IPS-11a (cell line): ENCODE data around the gene CAMSAP3.

Experiments used
- H3K4me3 ChIP-seq: one replicate; pipeline ENCODE4 v1.5.1; 2013; ENCODE audit warnings: low read depth, low read length, control low read depth

The CAMSAP3 gene

DNA sequence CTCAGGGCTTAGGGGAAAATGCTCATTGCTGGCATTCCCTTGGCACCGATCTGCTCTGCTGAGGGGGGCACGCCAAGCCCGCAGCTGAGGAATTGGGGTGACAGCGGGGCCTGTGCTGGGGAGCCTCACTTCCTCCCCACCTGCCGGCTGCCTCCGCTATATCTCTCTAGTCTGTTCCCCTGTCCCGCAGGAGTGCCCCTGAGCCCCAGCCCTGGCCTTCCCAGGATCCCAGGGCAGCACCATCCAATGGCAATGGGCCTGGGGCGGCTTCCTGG lies 50.7 kb downstream of the CAMSAP3 start:
- no peak overlapping the region for H3K4me3 ChIP-seq

DNA sequence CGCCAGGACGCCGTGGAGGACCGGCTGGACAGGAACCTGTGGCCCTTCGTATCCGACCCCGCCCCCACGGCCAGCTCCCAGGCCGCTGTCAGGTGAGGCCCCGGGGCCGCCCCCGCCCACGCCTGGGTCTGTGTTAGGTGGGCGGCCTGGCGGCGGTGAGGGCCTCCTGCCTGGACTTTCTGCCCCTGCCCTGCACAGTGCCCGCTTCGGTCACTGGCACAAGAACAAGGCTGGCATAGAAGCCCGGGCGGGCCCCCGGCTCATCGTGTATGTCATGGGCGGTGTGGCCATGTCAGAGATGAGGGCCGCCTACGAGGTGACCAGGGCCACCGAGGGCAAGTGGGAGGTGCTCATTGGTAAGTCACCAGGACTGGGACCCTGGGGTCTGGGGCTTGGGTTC lies 51.5 kb downstream of the CAMSAP3 start:
- no peak overlapping the region for H3K4me3 ChIP-seq

DNA sequence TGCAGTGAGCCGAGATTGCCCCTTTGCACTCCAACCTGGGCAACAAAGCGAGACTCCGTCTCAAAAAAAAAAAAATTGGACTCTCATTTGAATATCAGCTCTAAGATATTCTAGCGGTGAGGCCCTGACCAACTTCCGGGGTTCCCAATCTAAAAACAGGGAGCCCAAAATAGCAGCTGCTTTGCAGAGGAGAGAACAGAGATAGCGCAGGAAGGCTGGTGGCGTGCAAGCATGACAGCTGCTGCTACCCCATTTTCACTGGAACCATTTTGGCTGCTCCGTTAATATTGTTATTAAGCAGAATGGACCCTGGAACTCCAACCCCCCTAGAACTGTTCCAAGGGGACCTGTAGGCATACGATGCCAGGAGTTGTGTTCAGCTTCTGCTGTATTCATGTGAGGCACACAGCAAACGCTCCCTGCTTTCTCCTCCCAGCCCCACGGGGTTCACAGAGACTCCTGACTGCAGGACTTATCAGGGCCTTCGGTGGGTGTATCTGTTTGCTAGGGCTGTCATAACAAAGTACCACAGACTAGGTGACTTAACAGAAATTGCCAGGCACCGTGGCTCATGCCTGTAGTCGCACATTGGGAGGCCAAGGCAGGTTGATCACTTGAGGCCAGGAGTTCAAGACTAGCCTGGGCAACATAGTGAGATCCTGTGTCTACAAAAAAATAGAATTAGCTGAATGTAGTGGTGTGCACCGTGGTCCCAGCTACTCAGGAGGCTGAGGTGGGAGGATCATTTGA lies 52.8 kb downstream of the CAMSAP3 start:
- H3K4me3 ChIP-seq, result no peak overlapping the region

DNA sequence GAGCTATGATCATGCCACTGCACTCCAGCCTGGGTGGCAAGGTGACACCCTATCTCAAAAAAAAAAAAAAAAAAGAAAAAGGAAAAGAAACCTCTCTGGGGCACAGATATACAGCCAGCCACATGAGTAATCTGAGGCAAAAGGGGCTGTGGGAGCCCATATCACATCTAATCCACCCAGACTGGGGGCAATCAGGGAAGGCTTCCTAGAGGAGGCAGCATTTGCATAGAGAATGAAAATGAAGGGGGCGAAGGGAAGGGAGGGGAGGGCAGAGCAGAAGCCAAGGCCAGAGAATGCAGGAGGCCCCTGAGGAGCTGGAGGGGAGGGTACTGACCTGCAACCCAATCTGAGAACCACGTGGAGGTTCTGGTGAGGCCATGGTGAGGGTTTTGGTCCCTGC lies 54.5 kb downstream of the CAMSAP3 start:
- H3K4me3 ChIP-seq, result no peak overlapping the region

DNA sequence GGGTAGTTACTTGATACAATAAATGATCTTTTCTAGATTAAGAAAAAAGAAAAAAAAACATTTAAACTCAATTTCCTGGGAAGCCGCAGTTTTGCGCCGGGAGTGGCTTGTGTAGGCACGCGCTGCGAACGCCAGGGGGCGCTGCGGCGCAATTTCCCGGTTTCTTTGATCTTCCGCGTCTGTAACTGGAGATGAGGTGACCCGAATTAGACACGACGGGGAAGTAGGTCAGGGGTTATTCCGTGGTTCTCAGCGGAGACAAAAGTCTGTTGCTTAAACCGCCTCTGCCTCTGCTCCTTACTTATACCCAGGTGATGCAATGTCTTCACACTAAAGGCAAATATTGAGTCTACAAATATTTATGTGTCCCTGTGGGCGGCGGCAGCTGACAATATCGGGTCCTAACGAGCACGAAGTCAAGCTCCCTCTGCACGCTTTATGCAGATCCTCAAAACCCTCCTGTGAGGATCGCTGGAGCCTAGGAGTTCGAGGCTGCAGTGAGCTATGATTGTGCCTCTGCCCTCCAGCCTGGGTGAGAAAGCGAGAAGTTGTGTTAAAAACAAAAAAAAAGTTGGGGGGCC lies 56.5 kb downstream of the CAMSAP3 start:
- no peak overlapping the region for H3K4me3 ChIP-seq

DNA sequence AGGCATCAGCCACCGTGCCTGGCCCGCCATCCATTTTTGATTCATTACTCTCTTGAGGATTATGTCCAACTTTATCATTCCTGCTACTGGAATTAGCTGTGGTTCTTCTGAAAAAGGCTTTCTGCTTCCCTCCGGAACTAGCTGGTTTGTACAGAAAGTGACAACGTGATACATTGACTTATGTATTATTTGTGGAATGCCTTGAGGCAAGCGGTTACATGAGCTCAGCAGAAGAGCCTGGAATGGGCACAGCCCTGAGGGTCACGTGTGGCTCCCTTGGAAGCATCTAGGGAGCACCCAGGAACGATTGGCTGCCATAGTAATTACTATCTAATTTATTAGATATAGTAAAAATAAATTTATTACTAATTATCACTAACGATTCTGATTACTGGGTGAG lies 58.7 kb downstream of the CAMSAP3 start:
- no peak overlapping the region for H3K4me3 ChIP-seq

DNA sequence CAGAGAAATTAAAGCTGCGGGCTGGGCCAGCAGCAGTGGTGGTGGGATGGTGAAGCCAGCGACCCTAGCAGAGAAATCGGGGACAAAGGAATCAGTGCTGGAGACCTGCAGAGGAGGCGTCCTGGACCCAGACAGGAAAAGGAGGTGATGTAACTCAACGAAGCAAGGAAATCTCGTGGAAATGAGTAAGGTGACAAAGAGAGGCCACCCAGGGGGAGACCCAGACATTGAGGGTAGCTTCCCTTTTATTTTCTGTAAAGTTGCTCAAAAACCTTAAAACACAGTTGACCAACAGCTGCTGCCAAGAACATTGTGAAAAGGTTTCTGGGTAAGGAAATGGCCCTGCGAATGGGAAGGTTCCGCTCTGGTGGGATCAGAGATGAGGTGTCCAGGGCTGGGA lies 59.9 kb downstream of the CAMSAP3 start:
- H3K4me3 ChIP-seq, result no peak overlapping the region

DNA sequence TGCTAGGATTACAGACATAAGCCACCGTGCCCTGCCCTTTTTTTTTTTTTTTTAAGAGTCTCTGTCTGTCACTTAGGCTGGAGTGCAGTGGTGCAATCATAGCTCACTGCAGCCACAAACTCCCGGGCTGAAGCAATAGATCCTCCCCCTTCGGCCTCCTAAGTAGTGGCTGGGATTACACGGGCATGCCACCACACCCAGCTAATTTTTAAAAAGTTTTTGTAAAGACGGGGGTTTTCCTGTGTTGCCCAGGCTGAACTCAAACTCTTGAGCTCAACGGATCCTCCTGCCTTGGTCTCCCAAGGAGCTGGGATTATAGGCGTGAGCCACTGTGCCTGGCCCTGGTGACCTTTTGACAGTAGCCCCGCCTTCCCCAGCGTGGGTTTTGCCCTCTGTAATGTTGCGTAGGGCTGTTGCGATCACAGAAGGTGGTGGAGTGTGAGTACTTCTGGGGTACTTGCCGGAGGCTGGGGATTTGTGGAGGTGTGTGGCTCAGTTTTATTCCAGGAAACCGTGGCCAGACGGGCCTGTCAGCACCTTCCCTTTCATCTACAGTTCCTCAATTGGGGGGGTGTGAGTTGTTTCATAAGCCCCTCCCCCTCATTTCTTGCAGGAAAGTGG lies 61.6 kb downstream of the CAMSAP3 start:
- H3K4me3 ChIP-seq, result no peak overlapping the region

DNA sequence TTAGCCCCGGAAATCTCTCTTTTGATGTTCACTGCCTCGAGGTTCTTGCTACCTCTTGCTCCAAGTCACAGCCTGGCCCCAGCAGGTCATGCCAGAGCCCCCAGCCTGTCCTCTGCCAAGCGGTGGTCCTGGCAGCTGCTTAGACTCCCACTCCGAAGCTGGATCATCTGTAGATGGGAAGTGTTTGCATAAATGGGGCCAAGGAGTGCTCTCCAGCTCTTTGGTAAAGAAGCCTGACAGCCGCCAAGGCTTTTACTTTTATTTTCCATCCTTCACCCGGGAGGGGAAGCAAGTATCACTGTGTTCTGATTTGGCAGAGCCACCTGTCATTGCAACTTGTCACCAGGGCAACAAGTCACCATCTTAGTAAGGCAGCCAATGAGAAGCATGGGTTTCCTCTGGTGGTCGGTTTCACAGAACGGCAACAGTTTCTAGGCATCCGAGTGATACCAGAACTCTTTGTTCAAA lies 62.6 kb downstream of the CAMSAP3 start:
- no peak overlapping the region for H3K4me3 ChIP-seq

DNA sequence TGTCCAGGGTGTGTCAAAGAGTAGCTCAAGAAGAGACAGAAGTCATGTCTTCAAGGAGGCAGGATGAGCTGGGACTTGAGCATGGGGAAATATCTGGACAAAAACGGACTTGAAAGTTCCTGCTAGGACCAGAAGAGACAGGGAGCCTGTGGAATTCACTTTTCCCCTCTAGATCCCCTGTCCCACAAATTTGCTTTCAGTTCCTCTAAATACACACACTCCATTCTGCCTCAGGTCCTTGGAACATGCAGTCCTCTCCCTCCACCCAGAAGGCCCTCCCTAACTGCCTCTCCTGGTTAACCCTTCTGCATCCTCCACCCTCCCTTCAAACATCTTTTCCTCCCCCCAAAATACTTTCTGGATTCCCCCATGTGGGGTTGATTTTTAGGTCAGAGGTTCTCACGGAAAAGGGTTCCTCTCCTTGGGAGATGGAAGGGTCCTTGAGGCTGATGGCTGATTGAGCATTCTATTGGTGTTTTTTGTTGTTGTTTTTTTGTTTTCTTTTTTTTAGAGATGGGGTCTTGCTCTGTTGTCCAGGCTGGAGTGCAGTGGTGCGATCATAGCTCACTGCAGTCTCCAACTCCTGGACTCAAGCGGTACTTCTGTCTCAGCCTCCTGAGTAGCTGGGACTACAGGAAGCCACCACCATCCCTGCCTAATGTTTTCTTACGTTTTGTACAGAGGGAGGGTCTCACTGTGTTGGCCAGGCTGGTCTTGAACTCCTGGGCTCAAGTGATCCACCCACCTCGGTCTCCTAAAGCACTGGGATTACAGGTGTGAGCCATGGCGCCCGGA lies 66.3 kb downstream of the CAMSAP3 start:
- no peak overlapping the region for H3K4me3 ChIP-seq

DNA sequence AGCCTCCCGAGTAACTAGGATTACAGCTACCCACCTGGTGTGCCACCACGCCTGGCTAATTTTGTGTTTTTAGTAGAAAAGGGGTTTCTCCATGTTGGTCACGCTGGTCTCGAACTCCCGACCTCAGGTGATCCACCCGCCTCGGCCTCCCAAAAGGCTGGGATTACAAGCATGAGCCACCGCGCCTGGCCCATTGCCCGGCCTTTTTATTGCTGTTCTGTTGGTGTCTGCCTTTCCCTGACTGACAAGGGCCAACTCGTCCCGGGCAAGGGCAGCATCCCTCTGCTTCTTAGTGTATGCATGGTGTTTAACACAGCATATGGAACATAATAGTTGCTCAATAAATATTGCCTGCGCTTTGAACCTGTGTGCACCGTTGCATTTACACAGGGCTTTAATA lies 67.0 kb downstream of the CAMSAP3 start:
- H3K4me3 ChIP-seq, result no peak overlapping the region

DNA sequence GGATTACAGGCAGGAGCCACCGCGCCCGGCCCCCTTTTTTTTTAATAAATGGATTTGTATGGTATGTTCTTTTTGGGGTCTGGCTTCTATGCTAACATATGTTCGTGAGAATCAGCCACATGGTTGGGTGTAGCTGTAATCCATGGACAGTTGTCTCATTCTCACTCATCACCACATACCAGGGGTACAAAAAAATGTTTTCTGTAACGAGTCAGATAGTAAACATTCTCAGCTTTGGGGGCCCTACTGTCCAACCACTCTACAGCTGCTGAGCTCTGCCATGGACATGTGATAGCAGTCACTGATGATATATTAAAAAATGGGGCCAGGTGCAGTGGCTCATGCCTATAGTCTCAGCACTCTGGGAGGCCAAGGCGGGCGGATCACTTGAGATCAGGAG lies 68.0 kb downstream of the CAMSAP3 start:
- H3K4me3 ChIP-seq, result no peak overlapping the region

DNA sequence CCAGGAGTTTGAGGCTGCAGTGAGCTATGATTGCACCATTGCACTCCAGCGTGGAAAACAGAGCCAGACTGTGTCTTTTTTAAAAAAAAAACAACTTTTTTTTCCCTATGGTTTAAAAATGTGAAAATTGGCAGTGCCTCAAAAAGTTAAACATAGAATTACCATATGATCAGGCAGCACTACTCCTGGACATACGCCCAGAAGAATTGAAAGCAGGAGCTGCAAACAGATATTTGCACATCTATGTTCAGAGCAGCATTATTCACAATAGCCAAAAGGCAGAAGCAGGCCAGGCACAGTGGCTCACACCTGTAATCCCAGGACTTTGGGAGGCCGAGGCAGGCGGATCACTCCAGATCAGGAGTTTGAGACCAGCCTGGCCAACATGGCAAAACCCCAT lies 69.4 kb downstream of the CAMSAP3 start:
- no peak overlapping the region for H3K4me3 ChIP-seq
